Right lobe of liver (tissue), 6 donors: ENCODE data around the gene MAP4K4. TPM values are rescaled to one million over a fixed set of nuclear protein-coding genes. Genes with fewer than 3 reads are reported as not detected.
A peak's percentile ranks its signal among the peaks of the same experiment; 100 is the strongest.

Source experiments
- ATAC-seq, 4 donors: fragments of 200-7000 bp; cut with Tn5 transposase; one replicate each; pipeline ENCODE4 v1.9.1; 2020; ENCODE audit warnings: mild to moderate bottlenecking in 4 of 4, moderate library complexity in 4 of 4
- DNase-seq, 3 donors: peaks; one replicate each; pipeline ENCODE4 v3.0.0-alpha.2; 2020
- H3K27ac ChIP-seq, 3 donors: fragments of 200-600 bp; one replicate each; pipeline ENCODE4 v1.8.0; 2022
- H3K27me3 ChIP-seq, 2 donors: fragments of 200-600 bp; one replicate each; pipeline ENCODE4 v1.8.0; 2022
- H3K36me3 ChIP-seq, 4 donors: fragments of 200-600 bp; sonication (generic) in 1 of 4; one replicate each; pipeline versions ENCODE4 v1.5.1 to v1.8.0; 2017 to 2022; ENCODE audit warnings: control low read depth in 1 of 4
- H3K4me1 ChIP-seq, 4 donors: fragments of 200-600 bp; sonication (generic) in 1 of 4; one replicate each; pipeline versions ENCODE4 v1.5.1 to v1.8.0; 2017 to 2022; ENCODE audit warnings: control low read depth in 1 of 4
- H3K4me3 ChIP-seq, 3 donors: fragments of 200-600 bp; one replicate each; pipeline ENCODE4 v1.8.0; 2022
- H3K9me3 ChIP-seq, 4 donors: fragments of 200-600 bp; sonication (generic) in 1 of 4; one replicate each; pipeline versions ENCODE4 v1.5.1 to v1.8.0; 2017 to 2022; ENCODE audit warnings: control low read depth in 1 of 4
- CTCF ChIP-seq, 4 donors: fragments of 200-600 bp in 3 of 4; fragments of 450-650 bp in 1 of 4; IDR thresholded peaks; one replicate each; pipeline versions ENCODE4 v1.5.1 to v1.8.0; 2016 to 2022; ENCODE audit warnings: antibody characterized with exemption in 4 of 4, mild to moderate bottlenecking in 2 of 4
- POLR2A ChIP-seq: fragments of 450-650 bp; IDR thresholded peaks from one replicate; pipeline ENCODE4 v1.6.1; 2017; ENCODE audit warnings: antibody characterized with exemption, mild to moderate bottlenecking
- WGBS: methylation state at CpG from one replicate; pipeline ENCODE4 v1.1.6; 2018; ENCODE audit warnings: low coverage, low lambda C conversion rate; ENCODE audit not compliant: insufficient coverage; ENCODE audit errors: missing lambda C conversion rate; 5-methylcytosine and 5-hydroxymethylcytosine counted together
- intact Hi-C, 2 donors: fragments of 100-400 bp; cut with DNase I; formaldehyde crosslinking; loops; one replicate each; pipeline versions ENCODE4 v1.11.2 to v1.14.1; 2022
- total RNA-seq, 6 experiments: library from RNA; depleted of rRNA in 2 of 6; stranded (reverse); fragments of >200 nt in 2 of 6; fragmentation: NEBNext Ultra II Directional in 3 of 6; extraction: Animal tissue kit (Norgen Biotek cat#: 25700) in 3 of 6; gene quantifications; one replicate each; pipeline versions ENCODE4 v1.1.0 to v1.2.4, GENCODE V29; 2016 to 2023
- donor health status: DM: no; HTN: yes; CAD: no.
- donor health status: DM: no; HTN: no; CAD: no.
- donor health status: DM: no; HTN: no; CAD: no.
- donor health status: DM: no; HTN: yes; CAD: no.
- donor health status: DM: no; HTN: yes; CAD: no.

The MAP4K4 gene
- total RNA-seq, 6 experiments from 2014 or later = 29.8 to 36.5 (median 31.1) TPM

GRCh38 chr2:101698844-101699754 lies 1.6 kb downstream of the MAP4K4 start:
- Histone ChIP-seq H3K9me3 (no peaks in the 10 kb centered on the region), H3K4me1 (peaks cover 0 to 21% (median 8%) of the 10 kb centered on the region in 4 donors), H3K36me3 (no peaks in the 10 kb centered on the region), H3K4me3 (peak overlapping the region; percentile 58 to 67 (median 62)), H3K27me3 (no peaks in the 10 kb centered on the region), H3K27ac (peak overlapping the region; percentile 42 to 64 (median 61))
- TF ChIP-seq POLR2A (no peak), CTCF (IDR thresholded peaks at IDR 0.05) (no peak)
- ATAC-seq (peak; percentile 1 to 10 (median 4)), DNase-seq (no peak)
- 9% methylated on average over 16 of the region's 16 CpGs for WGBS
- intact Hi-C loops = no loop called here

- H3K4me1 ChIP-seq = peaks cover 0 to 28% (median 8%) of the 10 kb centered on the region in 4 donors
- DNase-seq = no peak
- peak overlapping the region; percentile 42 to 64 (median 61) for H3K27ac ChIP-seq
- no peaks in the 10 kb centered on the region for H3K36me3 ChIP-seq
- intact Hi-C loops = no loop called here
- WGBS = 9% methylated on average over 13 of the region's 13 CpGs
- ATAC-seq = peak; percentile 2 to 49 (median 18)
- no peaks in the 10 kb centered on the region for H3K9me3 ChIP-seq
- no peak for TF ChIP-seq POLR2A
- H3K27me3 ChIP-seq = no peaks in the 10 kb centered on the region
- H3K4me3 ChIP-seq = peak overlapping the region; percentile 58 to 67 (median 62)
Measured at GRCh38 chr2:101699755-101700461, 2.4 kb downstream of the MAP4K4 start.

GRCh38 chr2:101704046-101704466 lies 6.5 kb downstream of the MAP4K4 start:
- intact Hi-C loops = no loop called here
- Histone ChIP-seq H3K27ac (peak overlapping the region in 2 of 3 donors; percentile 6 to 62), H3K4me1 (peaks cover 0 to 46% (median 14%) of the 10 kb centered on the region in 4 donors), H3K4me3 (no peak overlapping the region), H3K27me3 (no peaks in the 10 kb centered on the region), H3K36me3 (no peaks in the 10 kb centered on the region), H3K9me3 (no peaks in the 10 kb centered on the region)
- 56% methylated on average over 1 of the region's 1 CpG for WGBS
- DNase-seq (peak in 1 of 3 donors; percentile 59), ATAC-seq (peak in 3 of 4 donors; percentile 43 to 71 (median 47))
- no peak for TF ChIP-seq POLR2A
- TF ChIP-seq CTCF (IDR thresholded peaks at IDR 0.05) = no peak

- H3K36me3 ChIP-seq = no peaks in the 10 kb centered on the region
- no peaks in the 10 kb centered on the region for H3K9me3 ChIP-seq
- DNase-seq = no peak
- intact Hi-C loops = no loop called here
- ATAC-seq = no peak
- H3K27ac ChIP-seq = no peak overlapping the region
- H3K27me3 ChIP-seq = no peaks in the 10 kb centered on the region
- peaks cover 0 to 53% (median 17%) of the 10 kb centered on the region in 4 donors for H3K4me1 ChIP-seq
- 45% methylated on average over 2 of the region's 3 CpGs for WGBS
- TF ChIP-seq POLR2A (no peak), CTCF (IDR thresholded peaks at IDR 0.05) (no peak)
- H3K4me3 ChIP-seq = no peak overlapping the region
Measured at GRCh38 chr2:101704816-101705578, 7.5 kb downstream of the MAP4K4 start.
